Brain microvascular endothelial cell (primary cell): ENCODE measurements around the gene ZNF367.

Source experiments
- DNase-seq: peaks from one replicate; pipeline ENCODE4 v3.0.0-alpha.2; 2020
- H3K27ac ChIP-seq: fragments of 250-450 bp; sonication (Bioruptor Pico); 2 replicates; pipeline ENCODE4 v1.5.1; 2020; ENCODE audit warnings: mild to moderate bottlenecking, moderate library complexity
- H3K27me3 ChIP-seq: fragments of 250-450 bp; sonication (Bioruptor Pico); replicated peaks from 2 replicates; pipeline ENCODE4 v1.5.1; 2020; ENCODE audit warnings: mild to moderate bottlenecking
- H3K36me3 ChIP-seq: fragments of 250-450 bp; sonication (Bioruptor Pico); replicated peaks from 2 replicates; pipeline ENCODE4 v1.5.1; 2020; ENCODE audit warnings: mild to moderate bottlenecking
- H3K4me3 ChIP-seq: 2 replicates; pipeline ENCODE4 v1.5.1; 2011; ENCODE audit warnings: low read depth, mild to moderate bottlenecking, control low read depth, low read length, moderate library complexity
- CTCF ChIP-seq: IDR thresholded peaks from 2 replicates; pipeline ENCODE4 v1.5.1; 2011; ENCODE audit warnings: low read depth, mild to moderate bottlenecking, moderate library complexity, low read length, control low read depth, inconsistent platforms; ENCODE audit errors: missing control alignments
- in situ Hi-C: cut with HindIII; loops from 2 replicates; pipeline ENCODE4 v1.10.0; 2017; ENCODE audit warnings: low sequenced_read_pairs, low pct_ligation_motif_present

Gene ZNF367

DNA sequence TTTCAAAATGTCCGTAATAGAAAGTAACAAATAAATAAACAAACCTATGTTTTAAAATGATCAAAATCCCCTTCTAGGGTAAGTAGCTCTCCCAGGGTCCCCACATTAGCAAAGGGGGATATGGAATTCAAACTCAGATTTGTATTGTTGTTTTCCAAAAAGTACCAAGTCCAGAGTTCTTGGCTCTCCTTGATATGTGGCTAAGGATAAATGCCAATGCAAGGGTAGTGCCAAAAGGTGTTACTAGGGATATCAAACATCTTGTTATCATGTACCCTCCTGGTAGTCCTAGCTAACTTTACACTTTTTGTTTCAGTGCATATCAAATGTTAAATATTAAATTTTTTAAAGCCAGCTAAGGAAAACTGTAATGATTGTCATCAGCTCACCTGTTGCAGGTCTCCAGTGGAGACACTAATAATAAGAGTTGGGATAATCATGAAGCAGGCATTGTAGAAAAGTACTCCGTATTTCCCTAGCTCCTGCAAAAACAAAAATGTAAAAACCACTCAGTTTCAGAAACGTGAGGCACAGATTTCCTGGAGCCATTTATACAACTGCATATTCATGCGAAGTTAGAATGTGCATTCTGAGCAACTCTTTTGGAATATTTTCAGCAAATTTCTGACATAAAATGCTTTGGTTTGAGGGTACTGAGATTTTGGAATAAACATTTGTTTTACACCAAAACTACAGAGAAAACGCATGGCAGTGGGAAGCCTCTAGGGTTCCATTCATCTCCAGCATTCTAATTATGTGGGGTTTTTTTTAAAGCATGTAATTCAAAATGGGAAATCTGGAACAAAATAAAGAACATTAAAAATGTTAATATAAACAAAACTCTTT is 74.4 kb downstream of the ZNF367 start:
- H3K27ac ChIP-seq, result peak overlapping the region; percentile 34
- H3K36me3 ChIP-seq, result peaks cover 2% of the 10 kb centered on the region
- no peak overlapping the region for H3K4me3 ChIP-seq
- no peaks in the 10 kb centered on the region for H3K27me3 ChIP-seq
- in situ Hi-C loops, result no loop called here
- DNase-seq, result no peak
- no peak for TF ChIP-seq CTCF

- no peak for TF ChIP-seq CTCF
Observed at GRCh38 chr9:96342571-96343245, 75.5 kb downstream of the ZNF367 start.

DNA sequence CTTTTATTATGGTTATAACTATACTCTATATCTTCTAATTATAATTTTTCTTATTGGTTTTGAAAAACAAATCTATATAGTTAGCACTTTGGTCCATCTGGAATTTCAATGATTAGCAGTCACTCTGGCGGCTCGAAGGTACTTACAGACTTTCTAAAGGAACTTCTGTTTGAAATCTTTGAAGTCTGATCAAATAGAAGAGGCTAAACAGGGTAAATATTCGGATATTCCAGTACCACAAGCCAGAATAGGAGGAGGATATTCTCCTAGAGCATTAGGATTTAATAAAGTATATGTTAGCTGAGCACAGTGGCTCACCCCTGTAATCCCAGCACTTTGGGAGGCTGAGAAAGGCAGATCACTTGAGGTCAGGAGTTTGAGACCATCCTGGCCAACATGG is 77.5 kb downstream of the ZNF367 start:
- H3K27me3 ChIP-seq, result no peaks in the 10 kb centered on the region
- H3K4me3 ChIP-seq, result no peak overlapping the region
- H3K36me3 ChIP-seq, result peaks cover 2% of the 10 kb centered on the region
- no peak for TF ChIP-seq CTCF
- no peak for DNase-seq
- H3K27ac ChIP-seq, result no peak overlapping the region
- in situ Hi-C loops, result no loop called here

More at GRCh38 chr9:96342571-96343245, 75.5 kb downstream of the ZNF367 start:
- Histone ChIP-seq H3K27me3 (no peaks in the 10 kb centered on the region), H3K4me3 (no peak overlapping the region), H3K27ac (no peak overlapping the region), H3K36me3 (peaks cover 2% of the 10 kb centered on the region)
- no peak for DNase-seq
- in situ Hi-C loops, result no loop called here

GRCh38 chr9:96338299-96338698 is 79.9 kb downstream of the ZNF367 start:
- TF ChIP-seq CTCF, result no peak
- no peak for DNase-seq
- in situ Hi-C loops, result no loop called here
- Histone ChIP-seq H3K4me3 (no peak overlapping the region), H3K27ac (no peak overlapping the region), H3K36me3 (peaks cover 2% of the 10 kb centered on the region), H3K27me3 (no peaks in the 10 kb centered on the region)
